SIG-M5 (cell line): ENCODE results near the gene PACSIN1.

ENCODE experiments used
- DNase-seq: peaks from one replicate; lab custom pipeline; 2025; lab: John Stamatoyannopoulos, UW

PACSIN1 gene

DNA sequence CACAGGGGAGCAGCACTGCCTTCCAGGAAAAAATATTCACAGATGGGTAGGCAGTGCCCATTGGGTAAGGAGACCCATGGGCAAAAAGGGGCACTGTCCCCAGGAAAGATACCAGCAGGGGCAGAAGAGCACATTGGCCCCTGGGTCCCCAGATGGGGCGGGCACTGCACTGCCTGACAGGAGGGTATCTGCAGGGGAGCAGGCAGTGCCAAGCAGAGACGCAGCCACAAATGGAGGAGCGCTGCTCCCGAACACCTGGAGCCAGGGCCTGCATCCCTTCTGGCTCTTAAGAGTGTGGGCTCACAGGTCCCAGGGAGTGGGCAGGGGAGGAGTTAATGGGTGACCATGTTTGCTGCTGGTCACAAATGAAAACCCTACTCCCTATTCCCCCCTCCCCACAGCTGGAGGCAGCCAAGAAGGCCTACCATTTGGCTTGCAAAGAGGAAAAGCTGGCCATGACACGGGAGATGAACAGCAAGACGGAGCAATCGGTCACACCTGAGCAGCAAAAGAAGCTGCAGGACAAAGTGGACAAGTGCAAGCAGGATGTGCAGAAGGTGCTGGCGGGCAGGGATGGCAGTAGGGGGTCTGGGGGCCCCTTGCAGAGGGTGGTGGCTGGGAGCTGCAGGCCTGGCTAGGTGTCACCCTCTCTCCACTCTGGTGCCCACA is 63.3 kb downstream of the PACSIN1 start:
- DNase-seq, result no peak

DNA sequence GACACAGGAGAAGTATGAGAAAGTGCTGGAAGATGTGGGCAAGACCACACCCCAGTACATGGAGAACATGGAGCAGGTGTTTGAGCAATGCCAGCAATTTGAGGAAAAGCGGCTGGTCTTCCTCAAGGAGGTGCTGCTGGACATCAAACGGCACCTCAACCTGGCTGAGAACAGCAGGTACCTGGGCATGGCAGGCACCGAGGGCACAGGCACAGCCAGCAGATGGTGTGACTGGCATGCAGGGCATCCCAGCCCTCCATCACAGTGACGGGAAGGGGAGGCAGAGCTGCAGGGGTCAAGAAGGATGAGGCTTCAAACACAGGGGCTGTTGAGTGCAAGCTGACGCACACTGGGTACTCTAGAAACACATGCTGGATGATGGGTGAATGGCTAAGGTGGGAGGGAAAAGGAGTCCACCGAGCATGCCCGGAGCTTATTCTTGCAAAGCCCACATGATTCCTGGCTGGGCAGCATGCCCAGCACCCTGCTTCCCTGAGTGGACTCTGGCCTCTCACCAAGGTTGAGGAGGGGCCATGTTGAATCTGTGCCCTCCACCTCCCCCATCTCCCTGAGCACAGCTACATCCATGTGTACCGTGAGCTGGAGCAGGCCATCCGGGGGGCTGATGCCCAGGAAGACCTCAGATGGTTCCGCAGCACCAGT is 63.9 kb downstream of the PACSIN1 start:
- DNase-seq, result no peak

DNA sequence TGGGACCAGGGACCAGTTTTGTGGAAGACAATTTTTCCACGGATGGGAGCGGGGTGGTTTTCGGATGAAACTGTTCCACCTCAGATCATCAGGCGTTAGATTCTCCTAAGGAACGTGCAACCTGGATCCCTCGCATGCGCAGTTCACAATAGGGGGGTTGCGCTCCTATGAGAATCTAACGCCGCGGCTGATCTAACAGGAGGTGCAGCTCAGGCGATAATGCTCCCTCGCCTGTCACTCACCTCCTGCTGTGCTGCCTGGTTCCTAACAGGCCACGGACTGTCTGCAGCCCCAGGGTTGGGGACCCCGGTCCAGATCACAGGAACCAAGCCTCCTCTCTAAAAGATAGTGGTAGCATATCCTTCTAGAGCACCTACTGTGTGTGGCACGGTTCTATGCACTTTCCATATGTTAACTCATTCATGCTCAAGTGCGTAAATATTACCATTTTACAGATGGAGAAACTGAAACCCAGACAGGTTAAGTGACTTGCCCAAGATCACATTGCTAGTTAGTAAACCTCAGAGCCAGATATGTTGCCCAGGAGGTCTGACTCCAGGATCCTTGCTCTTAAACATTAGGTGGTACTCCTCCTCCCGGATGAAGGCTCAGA is 65.0 kb downstream of the PACSIN1 start:
- no peak for DNase-seq

DNA sequence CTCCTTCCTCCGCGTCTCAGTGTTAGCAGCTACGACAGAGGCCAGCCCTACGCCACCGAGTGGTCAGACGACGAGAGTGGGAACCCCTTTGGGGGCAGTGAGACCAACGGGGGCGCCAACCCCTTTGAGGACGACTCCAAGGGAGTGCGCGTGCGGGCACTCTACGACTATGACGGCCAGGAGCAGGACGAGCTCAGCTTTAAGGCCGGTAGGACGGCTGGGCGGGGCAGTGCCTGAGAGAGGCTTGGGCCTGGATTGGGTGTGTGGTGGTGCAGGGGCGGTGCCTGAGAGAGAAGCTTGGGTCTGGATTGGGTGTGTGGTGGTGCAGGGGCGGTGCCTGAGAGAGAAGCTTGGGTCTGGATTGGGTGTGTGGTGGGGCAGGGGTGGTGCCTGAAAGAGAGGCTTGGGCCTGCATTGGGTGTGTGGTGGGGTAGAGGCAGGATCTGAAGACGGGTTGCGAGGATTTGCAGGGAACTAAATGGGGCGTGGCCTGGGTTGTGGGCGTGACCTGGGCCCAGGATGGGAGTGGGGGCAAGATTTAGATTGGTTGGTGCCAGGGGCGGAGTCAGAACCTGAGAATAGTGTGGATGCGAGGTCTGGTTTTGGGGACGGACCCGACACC is 65.8 kb downstream of the PACSIN1 start:
- DNase-seq, result no peak

DNA sequence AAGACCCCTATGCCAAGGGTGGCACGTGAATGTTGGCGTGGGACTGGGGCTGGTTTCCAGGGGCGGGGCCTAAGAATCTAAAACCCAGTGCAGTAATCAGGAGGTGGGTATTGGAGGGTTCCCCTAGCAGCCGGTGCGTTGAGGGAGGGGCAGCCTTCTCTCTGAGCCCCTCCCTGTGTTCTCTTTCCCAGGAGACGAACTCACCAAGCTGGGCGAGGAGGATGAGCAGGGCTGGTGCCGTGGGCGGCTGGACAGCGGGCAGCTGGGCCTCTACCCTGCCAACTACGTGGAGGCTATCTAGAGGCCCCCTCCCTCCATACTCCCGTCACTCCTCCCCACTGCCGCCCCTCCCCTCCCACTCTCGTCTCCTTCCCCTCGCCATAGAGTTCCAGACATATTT is 66.4 kb downstream of the PACSIN1 start:
- no peak for DNase-seq

DNA sequence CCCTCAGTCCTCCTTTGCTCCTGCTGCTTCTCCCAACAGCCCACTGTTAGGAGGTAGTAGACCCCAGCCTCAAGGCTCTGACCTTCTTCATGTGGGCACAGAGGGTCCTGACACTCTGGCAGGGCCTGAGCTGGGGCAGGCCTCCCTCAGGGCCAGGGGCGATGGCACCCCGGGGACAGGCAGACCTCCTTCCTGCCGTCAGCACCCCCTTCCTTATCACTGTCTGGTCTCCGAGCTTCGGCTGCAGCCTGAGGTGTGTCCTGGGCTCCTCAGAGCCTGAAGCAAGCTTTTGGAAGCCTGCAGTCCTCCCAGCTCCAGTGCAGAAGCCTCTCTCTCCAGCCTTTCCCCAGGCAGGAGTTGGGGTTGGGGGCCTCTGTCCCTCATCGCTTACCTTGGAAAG is 68.3 kb downstream of the PACSIN1 start:
- no peak for DNase-seq

DNA sequence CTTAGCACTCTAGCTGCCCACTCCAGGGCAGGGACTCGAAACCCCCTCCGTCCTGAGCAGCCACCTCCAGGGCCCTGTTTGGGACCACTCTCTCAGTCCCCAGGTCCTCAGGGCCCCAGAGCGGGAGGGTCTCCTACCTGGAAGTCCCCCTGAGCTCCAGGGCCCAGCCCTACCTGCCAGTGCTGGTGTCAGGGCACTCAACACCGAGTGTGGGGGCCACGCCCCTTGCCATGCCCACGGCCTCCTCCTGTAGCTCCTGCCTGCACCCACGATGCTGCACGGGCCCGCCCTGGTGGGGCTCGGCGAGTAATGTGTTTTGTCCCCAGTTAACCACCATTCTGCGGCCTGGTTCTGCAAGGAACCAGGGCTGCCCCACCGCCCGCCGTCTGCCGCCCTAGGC is 68.8 kb downstream of the PACSIN1 start:
- no peak for DNase-seq

DNA sequence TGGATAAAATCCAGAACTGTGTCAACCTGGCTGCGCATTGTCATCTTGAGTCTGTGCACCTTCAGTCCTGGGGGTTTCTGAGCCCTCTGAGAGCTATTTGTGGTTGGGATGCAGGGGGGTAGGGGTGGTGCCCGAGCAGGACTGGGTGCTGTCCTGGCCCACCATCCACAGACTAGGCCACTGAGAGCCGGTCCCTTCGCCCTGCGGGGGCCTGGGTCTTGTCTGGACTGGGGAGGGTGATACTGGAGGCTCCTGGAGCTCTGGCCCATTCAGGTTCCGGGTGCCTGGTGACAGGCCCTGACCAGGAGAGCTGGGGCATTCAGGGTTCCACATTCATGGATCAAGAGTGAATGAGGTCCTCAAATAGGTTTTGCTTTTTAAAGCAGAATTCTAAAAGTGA is 69.3 kb downstream of the PACSIN1 start:
- DNase-seq, result no peak

DNA sequence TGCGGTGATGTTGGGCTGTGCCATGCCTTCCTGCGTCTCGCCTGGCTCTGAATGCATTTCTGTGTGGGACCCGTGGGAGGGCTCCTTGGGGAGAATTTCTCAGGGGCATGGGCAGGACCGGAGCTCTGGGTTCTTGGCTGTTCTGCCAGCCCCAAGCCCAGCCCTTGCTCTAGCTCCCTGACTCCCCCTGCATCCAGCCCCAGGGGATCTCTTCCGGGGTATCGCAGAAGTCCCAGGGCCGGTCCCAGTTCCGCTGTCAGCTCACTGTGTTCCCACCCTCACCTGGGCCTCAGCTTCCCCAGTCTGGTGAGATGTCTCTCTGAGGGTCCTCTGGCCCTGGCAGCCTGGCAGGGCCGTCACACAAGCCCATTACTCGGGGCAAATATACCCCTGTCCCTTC is 69.8 kb downstream of the PACSIN1 start:
- no peak for DNase-seq

DNA sequence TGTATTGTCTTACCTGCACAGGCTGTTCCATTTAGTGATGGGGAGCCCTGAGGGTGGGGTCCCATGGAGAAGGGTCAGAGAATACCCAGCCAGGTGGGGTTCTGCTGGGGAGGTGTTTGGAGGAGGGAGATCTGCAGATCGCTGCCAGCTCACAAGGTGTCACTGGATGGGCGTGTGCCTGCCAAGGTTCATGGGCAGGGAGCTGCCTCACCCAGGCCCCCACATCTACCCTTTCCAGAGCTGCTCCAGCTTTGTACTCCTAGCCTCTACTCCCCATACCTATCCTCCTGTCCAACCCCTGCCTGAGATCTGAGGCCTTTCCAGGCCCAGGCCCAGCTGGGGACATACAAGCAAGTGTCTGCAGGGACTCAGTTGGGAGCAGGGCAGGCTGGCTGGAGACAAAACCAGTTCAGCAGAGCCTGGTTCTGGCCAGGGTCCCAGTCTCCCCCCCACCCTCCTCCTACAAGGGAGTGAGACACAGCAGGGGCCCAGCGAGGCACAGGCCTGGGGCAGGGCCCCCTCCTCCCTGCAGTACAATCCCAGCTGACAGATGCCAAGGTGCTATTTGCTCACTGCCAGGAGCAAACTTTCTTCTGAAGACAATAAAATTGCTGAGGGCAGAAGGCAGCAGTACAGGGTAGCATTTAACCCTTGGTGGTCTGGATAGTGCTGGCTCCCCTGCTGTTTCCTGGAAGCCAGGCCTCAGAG is 70.5 kb downstream of the PACSIN1 start:
- DNase-seq, result no peak

DNA sequence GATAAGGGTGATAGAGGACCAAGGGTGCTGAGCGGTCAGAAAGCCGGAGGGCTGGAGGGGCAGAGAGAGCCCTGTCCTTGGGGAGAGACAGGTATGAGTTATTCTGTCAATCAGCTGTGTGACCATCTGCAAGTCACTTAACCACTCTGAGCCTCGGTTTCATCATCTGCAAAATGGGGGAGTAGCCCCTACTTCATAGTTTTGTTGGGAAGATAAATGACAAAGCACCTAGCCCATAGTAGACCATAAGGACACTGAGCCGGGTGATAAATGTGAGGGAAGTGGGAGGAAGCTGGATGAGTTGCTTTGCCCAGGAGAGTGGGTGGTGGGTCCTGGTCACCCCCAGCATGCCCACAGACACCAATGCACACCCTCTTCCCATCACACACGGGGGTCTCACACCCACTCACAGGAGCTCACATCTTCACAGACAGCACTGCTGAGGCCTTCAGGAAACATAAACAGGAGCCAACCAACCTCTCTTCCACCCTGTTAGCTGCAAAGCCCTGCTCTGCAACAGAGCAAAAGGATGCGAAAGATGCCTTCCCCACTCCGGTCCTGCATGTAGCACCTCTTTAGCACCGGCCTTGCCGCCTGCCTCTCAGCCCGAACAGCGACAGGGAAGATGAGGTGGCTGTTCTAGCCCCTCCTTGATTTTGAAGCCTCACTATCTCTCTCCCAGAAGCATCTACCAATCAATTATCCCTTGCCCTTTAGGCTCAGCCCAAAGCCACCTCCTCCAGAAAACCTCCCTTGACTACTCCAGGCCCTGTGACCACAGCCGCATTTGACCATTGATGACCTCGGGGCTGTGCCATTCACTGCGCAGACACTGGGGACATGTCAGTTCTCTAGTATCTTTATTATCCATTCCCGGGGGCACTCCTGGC is 71.3 kb downstream of the PACSIN1 start:
- no peak for DNase-seq

DNA sequence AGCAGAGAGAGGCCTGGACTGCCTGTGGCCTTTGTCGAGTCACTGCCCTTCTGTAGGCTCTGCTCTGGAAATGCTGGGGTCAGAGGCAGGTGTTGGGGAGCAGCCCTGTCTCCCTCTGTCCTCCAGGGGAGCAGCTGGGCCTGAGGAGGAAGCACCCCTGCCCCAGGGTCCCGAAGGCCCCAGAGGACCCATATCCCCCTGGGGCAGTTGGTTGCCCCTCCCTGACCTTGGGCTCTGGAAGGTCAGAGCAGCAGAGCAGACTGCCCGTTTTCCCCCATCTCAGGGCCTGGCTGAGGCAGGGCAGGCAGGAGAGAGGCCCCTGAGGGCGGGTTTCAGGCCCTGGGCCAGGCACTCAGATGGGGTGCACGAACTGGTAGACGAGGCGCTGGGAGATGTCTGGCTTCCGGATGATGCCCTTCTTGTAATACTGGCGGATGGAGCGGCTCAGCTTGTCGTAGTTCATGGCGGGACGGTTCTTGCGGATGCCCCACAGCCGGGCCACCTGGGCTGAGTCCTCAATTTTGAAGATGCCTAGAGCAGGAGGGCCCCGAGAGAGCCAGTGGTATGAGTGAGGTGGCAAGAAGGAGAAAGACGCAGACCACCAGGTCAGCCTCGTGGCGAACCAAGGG is 72.2 kb downstream of the PACSIN1 start:
- DNase-seq, result no peak

DNA sequence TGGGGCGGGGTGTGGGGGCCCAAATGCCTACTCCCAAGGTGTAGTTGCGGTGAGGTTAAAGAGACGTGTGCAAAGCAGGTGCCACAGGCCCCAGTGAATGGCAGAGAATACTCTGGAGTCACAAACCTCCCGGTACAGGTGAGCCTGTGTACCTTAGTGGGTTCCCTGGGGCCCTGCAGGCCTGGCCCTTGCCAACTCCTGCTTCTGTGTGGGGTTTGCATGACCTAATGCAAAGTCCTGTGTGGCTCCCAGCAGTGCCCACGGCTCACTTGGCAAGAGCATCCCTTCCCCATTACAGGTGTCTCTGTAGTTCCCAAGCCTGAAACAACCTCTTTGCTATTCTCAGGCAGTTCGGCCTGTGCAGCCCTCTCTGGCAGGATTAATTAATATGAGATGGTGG is 72.7 kb downstream of the PACSIN1 start:
- no peak for DNase-seq

DNA sequence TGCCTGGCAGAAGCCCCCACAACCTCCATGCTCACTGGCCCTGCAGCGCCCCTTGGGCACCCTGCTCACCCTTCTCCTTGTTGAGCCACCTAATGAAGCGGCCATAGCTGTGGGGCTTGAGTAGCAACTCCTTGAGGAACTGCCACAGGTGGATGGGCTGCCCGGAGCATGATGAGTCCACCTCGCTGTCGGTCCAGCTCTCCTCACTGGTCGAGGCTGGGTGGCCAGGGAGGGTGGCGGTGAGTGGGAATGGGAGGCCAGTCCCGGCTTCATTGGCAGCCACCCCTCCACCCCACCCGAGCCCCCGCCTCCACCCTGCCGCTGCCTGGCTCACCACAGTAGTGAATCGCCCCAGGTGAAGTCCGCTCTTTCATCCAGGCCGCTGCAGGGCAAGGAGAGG is 73.3 kb downstream of the PACSIN1 start:
- DNase-seq, result no peak

DNA sequence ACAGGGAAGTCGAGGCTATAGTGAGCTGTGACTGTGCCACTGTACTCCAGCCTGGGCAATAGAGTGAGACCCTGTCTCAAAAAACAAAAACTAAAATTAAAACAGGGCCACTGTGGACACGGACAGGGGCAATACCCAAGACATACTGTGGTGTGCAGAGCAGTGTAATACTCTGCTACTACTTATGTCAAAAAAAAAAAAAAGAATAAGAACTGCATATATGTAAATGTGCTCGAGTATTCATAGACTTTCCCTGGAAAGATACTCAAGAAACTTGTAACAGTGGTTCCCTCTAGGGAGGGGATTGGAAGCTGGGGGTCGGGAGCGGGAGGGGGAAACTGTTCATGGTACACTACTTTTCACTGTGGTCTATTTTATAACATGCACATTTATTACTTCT is 74.3 kb downstream of the PACSIN1 start:
- DNase-seq, result no peak

DNA sequence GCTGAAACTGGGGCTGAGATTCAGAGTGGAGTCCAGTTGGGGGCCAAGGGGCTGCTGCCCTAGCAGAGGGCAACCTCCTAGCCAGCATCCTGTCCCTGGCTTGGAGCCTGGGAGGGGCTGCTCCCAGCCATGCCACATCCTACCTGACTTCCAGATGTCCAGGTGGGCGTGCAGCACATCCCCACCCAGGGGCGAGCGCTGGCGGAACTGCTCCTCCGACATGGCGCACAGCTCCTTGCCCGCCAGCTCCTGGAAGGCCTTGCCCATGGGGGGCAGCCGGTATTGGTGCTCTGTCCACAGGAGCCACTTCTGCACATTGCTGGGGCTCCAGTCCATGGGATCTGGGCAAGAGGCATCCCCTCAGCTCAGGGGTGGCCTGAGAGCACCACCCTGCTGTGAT is 75.0 kb downstream of the PACSIN1 start:
- DNase-seq, result no peak

DNA sequence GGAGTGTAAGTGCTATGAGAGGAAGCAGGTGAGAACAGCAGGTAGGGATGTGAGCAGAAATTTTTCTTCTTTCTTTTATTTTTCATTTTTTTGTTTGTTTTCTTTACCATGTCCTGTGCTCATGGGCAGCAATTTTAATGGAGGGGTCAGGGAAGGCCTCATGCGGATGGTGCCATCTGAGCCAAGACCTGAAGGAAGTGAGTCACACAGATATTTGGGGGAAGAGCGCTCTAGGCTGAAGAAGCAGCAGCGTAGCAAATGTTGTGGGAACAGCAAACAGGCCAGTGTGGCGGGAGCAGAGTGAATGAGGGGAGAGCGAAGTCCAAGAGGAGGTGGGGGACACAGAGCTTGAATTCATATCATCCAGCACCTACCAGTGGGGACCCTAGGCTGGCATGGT is 77.5 kb downstream of the PACSIN1 start:
- no peak for DNase-seq

DNA sequence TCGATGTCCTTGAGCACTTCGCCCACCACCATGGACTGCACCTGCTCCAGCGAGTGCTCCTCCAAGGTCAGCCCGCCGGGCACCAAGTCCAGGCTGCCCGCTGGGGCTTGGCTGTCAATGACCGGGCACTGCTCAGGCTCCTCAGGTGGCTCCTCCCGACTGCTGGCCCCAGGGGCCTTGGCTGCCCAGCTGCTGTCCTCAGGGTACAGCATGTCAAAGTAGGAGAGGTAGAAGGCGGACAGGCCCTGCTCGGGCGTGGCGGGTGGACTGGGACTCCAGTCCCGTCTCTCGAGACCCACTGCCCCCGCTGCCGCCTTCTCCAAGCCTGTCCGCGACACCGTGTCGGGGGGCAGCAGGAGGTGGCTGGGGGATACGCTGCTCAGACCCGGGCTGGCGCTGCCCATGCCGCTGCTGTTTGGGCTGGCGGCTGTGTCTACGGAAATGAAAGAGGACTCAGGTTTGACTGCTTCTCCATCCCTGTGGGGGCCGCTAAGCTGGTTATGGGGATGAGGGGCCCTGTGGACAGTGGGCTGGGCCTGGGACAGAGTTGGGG is 78.3 kb downstream of the PACSIN1 start:
- no peak for DNase-seq

DNA sequence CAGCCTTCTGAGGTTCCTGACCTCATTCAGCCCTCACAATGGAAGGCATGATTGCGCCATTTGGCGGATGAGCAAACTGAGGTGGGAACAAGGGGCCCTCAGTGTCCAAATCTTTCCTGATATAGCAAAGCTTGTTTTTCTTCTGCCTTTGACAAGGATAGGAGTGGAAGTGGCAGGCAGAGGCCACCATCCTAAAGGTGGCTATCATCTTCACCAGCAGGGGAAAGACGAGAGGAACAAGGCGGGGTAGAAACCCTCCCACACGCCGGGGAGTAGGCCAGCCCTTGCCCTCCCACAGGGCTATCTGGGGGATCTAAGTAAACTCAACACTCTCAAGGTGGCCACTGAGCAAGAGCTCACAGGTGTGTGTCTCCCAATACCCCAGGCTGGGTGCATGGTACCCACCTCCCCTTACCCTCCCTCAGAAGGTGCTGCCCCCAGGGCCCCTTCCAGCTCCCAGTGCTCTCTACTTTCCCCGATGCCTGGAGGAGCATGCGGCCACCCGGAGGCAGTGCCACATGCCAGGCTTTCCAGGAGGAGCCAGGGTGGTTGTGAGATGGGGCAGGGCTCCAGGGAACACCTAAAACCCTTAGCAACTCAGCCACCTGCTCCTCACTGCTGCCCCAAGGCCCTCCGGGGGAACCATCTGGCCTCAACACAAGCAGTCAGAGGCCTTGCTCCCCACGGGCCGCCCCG is 79.0 kb downstream of the PACSIN1 start:
- no peak for DNase-seq
